Measurements from ENCODE around the gene S100A1. TPM values are rescaled to one million over a fixed set of nuclear protein-coding genes. Genes with fewer than 3 reads are reported as not detected.
"Not testable (repeated sequence)": the region's sequence is repeated elsewhere in the genome, so short reads cannot be mapped to it uniquely, and the experiment has no call there.

The S100A1 gene
- total RNA-seq, 1 donor from 2014 or later, result not detected

DNA sequence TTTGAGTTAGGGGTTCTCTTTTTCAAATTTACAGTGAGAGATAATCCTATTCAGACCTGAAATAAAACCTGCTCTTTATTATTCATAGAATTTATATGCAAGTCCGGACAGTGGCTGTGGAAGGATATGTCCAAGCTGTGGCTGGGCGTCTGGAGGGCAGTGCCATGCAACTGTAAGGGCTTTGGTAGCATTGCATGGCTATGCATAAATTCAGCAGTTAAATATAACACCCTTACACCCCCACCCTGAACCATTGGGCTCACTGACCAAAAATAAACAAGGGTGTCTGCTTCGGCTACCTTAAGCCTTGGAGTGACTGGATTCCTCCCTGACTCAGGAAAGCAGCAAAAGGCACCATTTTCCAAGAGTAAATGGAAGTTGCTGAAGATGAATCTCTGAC lies 11.0 kb downstream of the S100A1 start:
- peaks cover 8% of the 10 kb centered on the region for H3K4me1 ChIP-seq
- H3K9me3 ChIP-seq (ENCODE audit: low read depth), result no peaks in the 10 kb centered on the region
- H3K36me3 Mint-ChIP-seq, result peaks cover 37% of the 10 kb centered on the region
- TF ChIP-seq, protein P1, sequence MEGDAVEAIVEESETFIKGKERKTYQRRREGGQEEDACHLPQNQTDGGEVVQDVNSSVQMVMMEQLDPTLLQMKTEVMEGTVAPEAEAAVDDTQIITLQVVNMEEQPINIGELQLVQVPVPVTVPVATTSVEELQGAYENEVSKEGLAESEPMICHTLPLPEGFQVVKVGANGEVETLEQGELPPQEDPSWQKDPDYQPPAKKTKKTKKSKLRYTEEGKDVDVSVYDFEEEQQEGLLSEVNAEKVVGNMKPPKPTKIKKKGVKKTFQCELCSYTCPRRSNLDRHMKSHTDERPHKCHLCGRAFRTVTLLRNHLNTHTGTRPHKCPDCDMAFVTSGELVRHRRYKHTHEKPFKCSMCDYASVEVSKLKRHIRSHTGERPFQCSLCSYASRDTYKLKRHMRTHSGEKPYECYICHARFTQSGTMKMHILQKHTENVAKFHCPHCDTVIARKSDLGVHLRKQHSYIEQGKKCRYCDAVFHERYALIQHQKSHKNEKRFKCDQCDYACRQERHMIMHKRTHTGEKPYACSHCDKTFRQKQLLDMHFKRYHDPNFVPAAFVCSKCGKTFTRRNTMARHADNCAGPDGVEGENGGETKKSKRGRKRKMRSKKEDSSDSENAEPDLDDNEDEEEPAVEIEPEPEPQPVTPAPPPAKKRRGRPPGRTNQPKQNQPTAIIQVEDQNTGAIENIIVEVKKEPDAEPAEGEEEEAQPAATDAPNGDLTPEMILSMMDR (IDR thresholded peaks at IDR 0.05), result no peak
- TF ChIP-seq EZH2 (IDR thresholded peaks at IDR 0.05), result no peak
- TF ChIP-seq EZH2phosphoT487 (IDR thresholded peaks at IDR 0.05), result no peak
- H3K9ac ChIP-seq, result no peak overlapping the region
- no peaks in the 10 kb centered on the region for H3K27me3 ChIP-seq
- peaks cover 13% of the 10 kb centered on the region for H3K4me1 Mint-ChIP-seq
- peaks cover 66% of the 10 kb centered on the region for H4K20me1 ChIP-seq (ENCODE audit: low read depth)
- no peak overlapping the region for H3K4me3 Mint-ChIP-seq
- no peaks in the 10 kb centered on the region for H3K27me3 Mint-ChIP-seq (ENCODE audit: insufficient read depth, low read depth)
- H3F3A ChIP-seq (ENCODE audit: low read depth), result peaks cover 42% of the 10 kb centered on the region
- no peak overlapping the region for H3K4me3 ChIP-seq
- no peak overlapping the region for H2AFZ ChIP-seq (replicated peaks)
- H3K27ac Mint-ChIP-seq, result no peak overlapping the region
- H3K4me2 ChIP-seq, result no peak overlapping the region
- peaks cover 50% of the 10 kb centered on the region for H3K36me3 ChIP-seq
- H3K79me2 ChIP-seq (ENCODE audit: low read depth), result peaks cover 94% of the 10 kb centered on the region
- no peak overlapping the region for H3K27ac ChIP-seq
- no peak for DNase-seq (ENCODE audit: low spot score)
- no peaks in the 10 kb centered on the region for H3K9me3 Mint-ChIP-seq

DNA sequence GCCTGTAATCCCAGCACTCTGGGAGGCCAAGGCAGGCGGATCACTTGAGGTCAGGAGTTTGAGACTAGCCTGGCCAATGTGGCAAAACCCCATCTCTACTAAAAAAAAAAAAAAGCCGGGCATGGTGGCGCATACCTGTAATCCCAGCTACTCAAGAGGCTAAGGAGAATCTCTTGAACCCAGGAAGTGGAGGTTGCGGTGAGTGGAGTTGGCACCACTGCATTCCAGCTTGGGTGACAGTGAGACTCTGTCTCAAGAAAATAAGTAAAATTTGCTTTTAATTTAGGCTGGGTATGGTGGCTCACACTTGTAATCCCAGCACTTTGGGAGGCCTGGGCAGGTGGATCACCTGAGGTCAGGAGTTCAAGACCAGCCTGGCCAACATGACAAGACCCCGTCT lies 12.0 kb downstream of the S100A1 start:
- H3K79me2 ChIP-seq (ENCODE audit: low read depth), result peaks cover 85% of the 10 kb centered on the region
- H3K36me3 Mint-ChIP-seq, result peaks cover 37% of the 10 kb centered on the region
- not testable (repeated sequence) for H3K9me3 Mint-ChIP-seq

DNA sequence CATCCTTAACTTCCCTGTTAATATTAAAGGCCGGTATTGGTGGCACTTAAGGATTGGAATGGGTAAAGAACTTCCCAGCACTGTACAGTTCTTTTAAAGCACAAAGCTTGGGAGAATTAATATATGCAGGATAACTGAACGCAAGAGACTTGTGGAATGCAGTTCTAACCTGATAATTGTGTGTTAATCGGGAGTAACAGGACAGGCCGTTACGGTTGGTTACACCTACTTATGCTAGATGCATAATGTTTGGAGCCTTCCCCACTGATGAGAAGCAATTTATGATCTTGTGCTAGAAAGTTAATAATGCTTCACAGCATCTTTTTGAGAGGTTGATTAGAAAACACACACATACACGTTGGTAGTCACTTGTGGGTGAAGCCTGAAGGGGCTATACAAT lies 12.6 kb downstream of the S100A1 start:
- Mint-ChIP-seq H3K4me1 (peaks cover 5% of the 10 kb centered on the region), H3K36me3 (peaks cover 39% of the 10 kb centered on the region), H3K4me3 (no peak overlapping the region), H3K27ac (no peak overlapping the region), H3K9me3 (no peaks in the 10 kb centered on the region), H3K27me3 (ENCODE audit: insufficient read depth, low read depth) (no peaks in the 10 kb centered on the region)
- Histone ChIP-seq H3K27ac (no peak overlapping the region), H3K9me3 (ENCODE audit: low read depth) (no peaks in the 10 kb centered on the region), H3K36me3 (peaks cover 54% of the 10 kb centered on the region), H3K27me3 (no peaks in the 10 kb centered on the region), H3K4me3 (no peak overlapping the region), H3K79me2 (ENCODE audit: low read depth) (peaks cover 79% of the 10 kb centered on the region), H3K4me1 (no peaks in the 10 kb centered on the region), H3K4me2 (no peak overlapping the region), H2AFZ (replicated peaks) (no peak overlapping the region), H3K9ac (no peak overlapping the region), H3F3A (ENCODE audit: low read depth) (peaks cover 54% of the 10 kb centered on the region), H4K20me1 (ENCODE audit: low read depth) (peaks cover 52% of the 10 kb centered on the region)
- TF ChIP-seq EZH2phosphoT487 (IDR thresholded peaks at IDR 0.05) (no peak), EZH2 (IDR thresholded peaks at IDR 0.05) (no peak)
- TF ChIP-seq, protein P1 (IDR thresholded peaks at IDR 0.05), result no peak
- DNase-seq (ENCODE audit: low spot score), result no peak

More for the DNA sequence above, 12.0 kb downstream of the S100A1 start:
- H3K4me3 Mint-ChIP-seq; H3K4me2 ChIP-seq; H2AFZ ChIP-seq (replicated peaks); H3K27me3 Mint-ChIP-seq (ENCODE audit: insufficient read depth, low read depth); H3K27me3 ChIP-seq; H3K27ac Mint-ChIP-seq; H3K27ac ChIP-seq; H3K4me1 Mint-ChIP-seq; H3K9ac ChIP-seq; H3K4me3 ChIP-seq; H3K4me1 ChIP-seq; DNase-seq (ENCODE audit: low spot score); H3K9me3 ChIP-seq (ENCODE audit: low read depth): not testable (repeated sequence)
- Histone ChIP-seq H3F3A (ENCODE audit: low read depth) (peaks cover 48% of the 10 kb centered on the region), H4K20me1 (ENCODE audit: low read depth) (peaks cover 59% of the 10 kb centered on the region), H3K36me3 (peaks cover 54% of the 10 kb centered on the region)

GRCh38 chr1:153642161-153642560 lies 13.9 kb downstream of the S100A1 start:
- Mint-ChIP-seq H3K27ac (no peak overlapping the region), H3K27me3 (ENCODE audit: insufficient read depth, low read depth) (peaks cover 2% of the 10 kb centered on the region), H3K4me3 (no peak overlapping the region), H3K4me1 (peaks cover under 1% of the 10 kb centered on the region), H3K9me3 (no peaks in the 10 kb centered on the region), H3K36me3 (peaks cover 40% of the 10 kb centered on the region)
- Histone ChIP-seq H3K9ac (no peak overlapping the region), H3K4me3 (no peak overlapping the region), H2AFZ (replicated peaks) (no peak overlapping the region), H3K27ac (no peak overlapping the region), H3K4me2 (no peak overlapping the region), H3K27me3 (no peaks in the 10 kb centered on the region), H3K4me1 (no peaks in the 10 kb centered on the region), H3K36me3 (peaks cover 41% of the 10 kb centered on the region), H3F3A (ENCODE audit: low read depth) (peaks cover 57% of the 10 kb centered on the region), H3K9me3 (ENCODE audit: low read depth) (no peaks in the 10 kb centered on the region), H3K79me2 (ENCODE audit: low read depth) (peaks cover 66% of the 10 kb centered on the region), H4K20me1 (ENCODE audit: low read depth) (peaks cover 46% of the 10 kb centered on the region)
- no peak for DNase-seq (ENCODE audit: low spot score)
- no peak for TF ChIP-seq EZH2 (IDR thresholded peaks at IDR 0.05)
- TF ChIP-seq, protein P1 (IDR thresholded peaks at IDR 0.05), result no peak
- TF ChIP-seq EZH2phosphoT487 (IDR thresholded peaks at IDR 0.05), result no peak
